Dedifferentiated amniotic fluid mesenchymal stem cell (primary cell): ENCODE results near the gene HNRNPR.
A peak's percentile ranks its signal among the peaks of the same experiment; 100 is the strongest.

Source experiments
- DNase-seq: peaks from one replicate; pipeline ENCODE4 v3.0.0-alpha.2; 2016; ENCODE audit errors: extremely low spot score

The HNRNPR gene

DNA sequence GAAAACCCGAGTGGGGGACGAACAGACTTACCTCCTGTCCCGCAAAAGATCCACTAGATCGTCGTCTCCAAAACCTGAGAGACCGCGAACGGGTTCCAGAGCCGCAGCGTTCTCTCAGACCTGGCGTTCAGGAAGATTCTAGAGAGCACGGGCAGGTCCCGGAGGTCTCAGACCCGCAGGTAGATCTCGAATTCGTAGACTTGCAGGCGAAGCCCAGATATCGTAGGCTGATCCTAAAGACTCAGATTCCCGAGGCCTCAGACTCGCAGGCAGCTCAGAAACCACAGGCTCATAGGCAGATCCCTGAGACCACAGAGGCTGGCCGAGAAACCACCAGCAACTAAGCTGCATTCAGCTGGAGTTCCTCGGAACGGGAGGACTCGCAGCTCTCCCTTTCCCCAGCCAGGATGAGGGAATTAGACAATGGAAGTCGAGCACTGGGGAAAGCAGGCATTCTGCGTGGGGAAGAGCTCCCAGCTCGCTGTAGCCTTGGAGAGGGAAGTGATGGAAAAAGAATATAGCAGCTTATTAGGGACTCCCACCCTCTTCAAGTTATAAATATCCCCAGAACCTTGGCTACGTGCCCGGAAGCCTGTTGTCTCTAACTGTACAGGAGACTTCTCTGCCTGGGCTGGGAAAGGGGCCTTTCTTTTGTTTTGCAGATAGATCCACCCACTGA is 25.4 kb upstream of the HNRNPR start, which contains the start of gene ZNF436:
Gene ZNF436 (minus strand): TSS at position 502 of the 679 bp plus-strand sequence. CDS start 1,831 bp downstream, outside the sequence.
- DNase-seq: peak; percentile 67

DNA sequence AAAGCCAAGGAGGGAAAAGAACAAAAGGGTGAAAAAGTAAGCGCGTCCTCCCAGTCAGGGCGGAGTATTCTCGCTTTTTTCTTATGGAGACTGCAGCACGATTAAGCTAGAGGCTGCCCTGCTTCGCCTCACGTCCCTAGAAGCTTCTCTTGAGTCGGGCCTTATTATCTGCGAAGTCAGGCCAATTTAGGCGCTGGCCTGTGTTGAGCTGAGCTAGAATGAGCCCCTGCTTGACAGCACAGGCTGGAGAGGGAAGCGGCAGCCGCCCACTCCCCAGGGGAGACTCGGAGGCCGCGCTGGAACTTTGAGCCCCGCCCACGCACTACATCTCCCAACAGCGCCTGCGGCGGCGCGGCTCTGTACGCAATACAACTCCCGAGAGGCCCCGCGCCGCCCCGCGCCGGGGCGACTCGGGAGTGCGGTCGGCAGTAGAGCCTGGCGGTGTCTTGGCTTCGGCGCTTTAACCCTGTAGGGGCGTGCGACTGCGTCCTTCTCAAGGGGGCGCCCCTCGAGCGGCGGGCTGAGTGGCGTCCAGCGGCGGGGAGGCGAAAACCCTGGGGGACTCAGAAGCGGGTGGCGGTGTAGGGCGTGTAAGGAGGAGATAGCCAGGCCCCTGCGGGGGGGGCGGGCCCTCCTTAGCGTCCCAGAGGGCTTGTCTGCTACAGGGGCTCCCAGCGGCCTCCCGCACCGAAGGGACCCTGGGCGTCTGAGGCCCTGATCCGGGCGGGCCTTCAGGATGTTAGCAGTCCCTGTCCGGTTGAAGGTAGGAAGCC is 24.7 kb upstream of the HNRNPR start:
- DNase-seq: peak; percentile 90

DNA sequence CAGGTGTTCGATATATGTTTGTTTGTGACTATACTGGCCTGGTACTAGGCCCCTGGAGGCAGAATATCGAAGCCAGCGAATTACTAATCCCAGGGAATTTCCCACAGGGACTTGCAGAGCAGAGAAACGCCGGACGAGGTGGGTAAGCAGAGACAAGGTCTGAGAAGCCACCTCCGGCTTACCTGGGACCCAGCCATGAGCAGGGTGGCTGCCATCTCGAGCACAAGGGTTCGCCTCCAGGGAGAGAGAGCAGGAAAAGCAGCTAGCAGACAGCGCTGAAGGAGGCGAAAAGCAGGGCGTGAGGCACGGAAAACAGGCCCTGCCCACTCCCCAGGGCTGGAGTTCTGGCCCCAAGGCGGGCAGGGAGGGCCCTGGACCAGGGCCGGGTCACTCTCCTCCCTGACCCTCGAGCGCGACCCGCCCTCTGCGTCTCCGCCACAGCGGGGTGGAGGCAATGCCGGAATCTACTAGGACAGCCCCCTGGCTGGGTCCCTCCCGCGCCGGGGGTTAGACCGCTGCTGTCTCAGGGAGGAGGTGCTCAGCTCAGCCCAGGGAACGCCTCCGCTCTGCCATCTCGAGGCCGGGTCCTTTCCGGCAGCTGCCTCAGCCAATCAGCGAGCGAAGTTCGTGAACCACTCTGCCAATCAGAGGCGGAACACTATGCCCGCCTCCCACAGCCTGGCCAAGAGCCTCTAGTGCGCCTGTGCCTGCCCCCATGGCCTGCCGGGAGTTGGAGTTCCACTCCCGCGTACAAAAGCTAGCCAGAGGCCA is 23.9 kb upstream of the HNRNPR start:
- DNase-seq: peak; percentile 99

DNA sequence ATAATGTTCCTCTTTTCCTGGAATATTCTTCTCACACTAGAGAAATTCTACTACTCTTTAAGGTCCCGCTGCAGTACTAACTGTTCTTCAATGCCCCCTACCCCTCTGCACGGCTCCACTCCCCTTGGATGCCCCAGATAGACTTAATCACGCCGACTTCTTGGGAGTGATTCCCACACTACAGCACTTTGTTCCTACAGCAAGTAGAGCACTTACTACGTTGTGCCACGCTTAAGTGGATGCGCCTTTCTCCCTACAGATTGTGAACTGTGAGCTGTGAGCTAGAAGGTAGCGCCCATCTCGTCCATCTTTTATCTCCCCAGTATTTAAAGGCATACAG is 23.3 kb upstream of the HNRNPR start:
- no peak for DNase-seq

DNA sequence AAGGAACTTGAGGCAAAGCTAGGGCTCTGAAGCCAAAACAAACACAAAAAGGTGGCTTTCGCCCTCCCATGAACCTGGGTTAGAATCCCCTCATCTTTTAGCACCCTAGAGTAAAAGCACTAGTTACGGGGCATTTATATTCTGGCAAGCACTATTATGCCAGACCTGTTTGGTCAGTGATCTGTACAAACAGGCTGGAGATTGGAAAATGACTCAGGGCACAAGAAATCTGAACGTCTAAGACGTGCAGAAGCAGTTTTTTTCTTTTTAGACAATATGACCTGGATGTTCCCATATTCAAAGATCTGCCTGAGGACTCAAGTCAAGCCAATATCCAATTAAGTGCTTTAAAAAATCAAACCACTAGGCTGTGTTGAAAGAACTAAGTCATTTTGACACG is 22.5 kb upstream of the HNRNPR start:
- no peak for DNase-seq

DNA sequence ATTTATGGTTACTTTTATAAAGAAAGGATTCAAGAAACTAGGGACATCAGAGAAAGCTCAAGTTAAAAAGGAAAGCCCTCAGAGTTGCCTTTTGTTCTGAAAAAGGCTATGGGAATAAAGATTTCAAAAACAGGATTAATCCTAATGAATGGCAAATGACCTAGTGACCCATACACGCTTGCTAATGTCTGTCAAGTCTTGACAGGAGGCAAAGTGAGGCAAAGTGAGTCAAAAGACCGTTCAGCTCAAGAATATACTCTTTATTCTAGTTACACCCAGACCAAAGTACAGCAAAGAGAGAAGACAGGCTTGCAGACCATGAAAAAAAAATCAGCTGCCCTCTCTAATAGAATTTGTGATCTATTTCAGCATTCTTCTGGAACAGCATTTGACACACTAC is 22.1 kb upstream of the HNRNPR start:
- no peak for DNase-seq

DNA sequence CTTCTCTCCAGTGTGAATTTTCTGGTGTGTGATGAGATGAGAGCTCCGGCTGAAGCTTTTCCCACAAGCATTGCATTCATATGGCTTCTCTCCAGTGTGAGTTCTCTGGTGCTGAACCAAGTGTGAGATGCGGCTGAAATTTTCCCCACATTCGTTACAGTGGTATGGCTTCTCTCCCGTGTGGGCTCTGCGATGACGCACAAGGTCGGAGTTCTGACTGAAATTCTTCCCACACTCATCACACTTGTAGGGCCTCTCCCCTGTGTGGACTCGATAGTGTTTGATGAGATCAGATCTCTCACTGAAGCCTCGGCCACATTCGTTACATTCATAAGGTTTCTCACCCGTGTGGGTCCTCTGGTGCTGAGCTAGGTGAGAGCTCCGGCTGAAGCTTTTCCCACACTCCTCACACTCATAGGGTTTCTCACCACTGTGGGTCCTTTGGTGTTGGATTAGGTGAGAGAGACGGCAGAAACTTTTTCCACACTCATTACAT is 18.2 kb upstream of the HNRNPR start:
- no peak for DNase-seq

DNA sequence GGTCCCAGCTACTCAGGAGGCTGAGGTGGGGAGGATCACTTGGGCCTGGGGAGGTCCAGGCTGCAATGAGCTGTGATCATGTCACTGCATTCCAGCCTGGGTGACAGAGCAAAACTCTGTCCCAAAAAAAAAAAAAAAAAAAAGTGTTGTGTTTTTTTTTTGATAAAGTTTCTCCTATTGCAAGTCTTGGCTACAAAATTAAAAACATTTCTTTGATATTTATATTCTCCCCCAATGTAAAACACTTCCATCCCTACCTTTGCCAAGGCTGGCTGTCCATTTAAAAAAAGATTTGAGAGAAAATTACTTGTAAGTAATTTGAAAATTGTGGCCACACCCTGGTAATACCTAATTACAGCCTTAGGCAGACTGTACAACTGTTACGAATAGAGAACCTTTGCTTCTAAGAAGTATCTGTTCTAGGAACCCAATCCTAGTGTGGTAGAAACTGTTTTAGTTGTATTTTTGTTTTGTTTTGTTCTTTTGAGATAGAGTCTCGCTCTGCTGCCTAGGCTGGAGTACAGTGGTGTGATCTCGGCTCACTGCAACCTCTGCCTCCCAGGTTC is 14.3 kb upstream of the HNRNPR start:
- no peak for DNase-seq

DNA sequence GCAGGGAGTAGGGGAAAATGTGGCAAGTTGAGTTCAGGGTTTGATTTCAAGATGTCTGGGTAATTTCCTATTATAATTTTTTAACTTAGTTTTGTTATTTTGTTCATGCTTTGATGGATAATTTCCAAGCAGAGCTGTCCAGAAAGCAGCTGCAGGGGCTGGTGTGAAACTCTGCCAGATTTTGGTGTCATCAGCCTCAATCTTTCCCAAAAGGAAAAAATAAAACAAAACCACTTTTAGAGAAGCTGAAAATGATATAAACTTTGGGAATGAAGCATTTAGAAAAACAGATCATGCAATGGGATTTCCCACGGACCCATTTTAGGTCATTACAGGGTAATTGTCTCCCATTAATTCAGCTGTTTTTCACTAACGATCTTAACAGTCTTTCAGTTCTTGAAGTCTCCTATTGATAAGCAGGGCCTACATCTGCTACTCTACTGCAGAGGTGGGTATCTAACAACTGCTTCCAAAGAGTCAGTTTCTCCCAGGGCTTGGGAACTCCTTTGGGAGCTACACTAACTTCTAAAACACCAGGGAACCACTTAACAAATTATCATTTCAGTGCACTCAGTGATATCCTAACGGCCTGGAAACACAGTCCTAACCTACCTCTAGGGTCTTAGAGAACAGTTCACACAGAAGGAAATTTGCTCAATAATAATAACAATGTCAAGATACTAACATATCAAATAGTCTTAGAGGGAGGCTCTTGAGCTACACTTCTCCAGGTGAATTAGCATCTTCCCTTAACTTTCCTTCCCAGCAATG is 13.2 kb upstream of the HNRNPR start:
- no peak for DNase-seq

DNA sequence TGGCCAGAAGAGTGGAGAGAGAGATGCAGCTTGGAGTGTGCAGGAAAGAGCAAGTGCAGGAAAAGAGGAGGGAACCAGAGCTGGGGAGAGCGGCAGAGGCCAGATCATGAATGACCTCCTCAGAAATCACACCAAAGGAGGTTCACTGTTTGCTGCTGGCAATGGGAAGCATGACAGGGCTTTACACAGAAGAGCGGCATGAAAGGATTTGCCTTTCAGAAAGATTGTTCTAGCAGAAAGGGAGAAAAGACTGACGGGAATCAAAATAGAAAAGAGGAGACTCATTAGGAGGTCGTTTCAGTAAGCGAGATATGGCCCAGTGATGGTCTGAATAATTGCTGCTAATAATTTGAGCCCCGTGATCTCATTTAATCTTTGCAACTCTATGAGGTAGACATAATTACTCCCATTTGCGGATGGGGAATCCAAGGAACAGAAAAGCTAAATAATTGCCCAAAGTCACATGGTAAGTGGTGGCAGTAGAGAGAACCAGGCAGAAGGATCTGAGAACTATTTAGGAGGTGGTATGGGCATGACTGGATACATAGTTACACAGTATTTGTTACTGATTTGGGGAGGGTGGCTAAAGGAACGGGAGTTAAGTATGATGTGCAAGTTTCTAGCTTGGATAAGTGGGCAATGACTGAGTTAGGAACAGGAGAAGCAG is 12.5 kb upstream of the HNRNPR start:
- DNase-seq: no peak

DNA sequence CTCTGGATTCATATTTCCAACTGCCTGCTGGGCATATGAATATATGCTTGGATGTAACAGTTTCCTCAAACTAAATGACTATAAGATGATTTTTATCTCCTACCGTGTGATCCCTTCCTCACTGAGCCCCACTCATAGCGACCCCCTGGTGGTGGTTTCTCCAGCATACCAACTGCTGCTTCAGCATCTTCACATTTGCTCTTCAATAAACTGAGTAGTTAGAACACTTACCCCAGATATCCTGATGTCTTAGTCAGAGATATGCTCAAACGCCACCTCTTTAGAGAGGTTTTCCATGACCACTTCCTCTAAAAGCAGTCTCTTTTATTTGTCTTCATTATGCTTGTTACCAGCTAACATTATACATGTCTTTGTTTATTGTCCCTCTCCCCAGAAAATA is 10.2 kb upstream of the HNRNPR start:
- DNase-seq: no peak

DNA sequence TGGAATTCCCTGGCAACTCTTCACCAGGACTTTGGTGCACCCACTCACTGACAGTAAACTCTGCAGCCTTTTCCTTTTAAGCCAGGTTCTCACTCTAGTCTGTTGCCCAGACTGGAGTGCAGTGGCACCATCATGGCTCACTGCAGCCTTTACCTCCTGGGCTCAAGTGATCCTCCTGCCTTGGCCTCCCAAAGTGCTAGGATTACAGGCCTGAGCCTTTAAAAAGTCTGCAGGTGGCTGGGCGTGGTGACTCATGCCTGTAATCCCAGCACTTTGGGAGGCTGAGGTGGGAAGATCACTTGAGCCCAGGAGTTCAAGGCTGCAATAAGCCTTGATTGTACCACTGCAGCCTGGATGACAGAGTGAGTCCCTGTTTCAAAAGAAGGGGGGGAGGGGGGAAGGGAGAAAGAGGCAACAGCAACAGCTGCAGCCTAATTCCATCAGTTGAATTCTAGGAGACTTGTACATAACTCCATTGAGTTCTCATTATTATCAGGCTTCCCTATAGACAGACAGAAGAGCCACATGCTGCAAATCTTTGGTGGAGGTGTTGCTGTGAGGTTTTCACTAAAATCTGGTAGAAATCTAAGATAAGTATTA is 8.1 kb upstream of the HNRNPR start:
- DNase-seq: no peak

DNA sequence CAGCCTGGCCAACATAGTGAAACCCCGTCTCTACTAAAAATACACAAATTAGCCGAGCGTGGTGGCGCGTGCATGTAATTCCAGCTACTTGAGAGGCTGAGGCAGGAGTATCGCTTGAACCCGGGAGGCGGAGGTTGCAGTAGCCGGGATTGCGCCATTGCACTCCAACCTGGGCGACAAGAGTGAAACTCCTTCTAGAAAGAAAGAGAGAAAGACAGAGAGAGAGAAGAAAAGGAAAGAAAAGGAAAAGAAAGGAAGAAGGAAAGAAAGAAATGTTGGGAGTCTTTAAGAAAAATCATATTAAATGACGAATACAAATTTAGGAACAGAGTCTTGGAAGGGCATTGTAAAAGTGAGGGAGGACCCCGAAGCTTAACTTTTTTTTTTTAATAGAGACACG is 1.8 kb upstream of the HNRNPR start:
- DNase-seq: no peak

DNA sequence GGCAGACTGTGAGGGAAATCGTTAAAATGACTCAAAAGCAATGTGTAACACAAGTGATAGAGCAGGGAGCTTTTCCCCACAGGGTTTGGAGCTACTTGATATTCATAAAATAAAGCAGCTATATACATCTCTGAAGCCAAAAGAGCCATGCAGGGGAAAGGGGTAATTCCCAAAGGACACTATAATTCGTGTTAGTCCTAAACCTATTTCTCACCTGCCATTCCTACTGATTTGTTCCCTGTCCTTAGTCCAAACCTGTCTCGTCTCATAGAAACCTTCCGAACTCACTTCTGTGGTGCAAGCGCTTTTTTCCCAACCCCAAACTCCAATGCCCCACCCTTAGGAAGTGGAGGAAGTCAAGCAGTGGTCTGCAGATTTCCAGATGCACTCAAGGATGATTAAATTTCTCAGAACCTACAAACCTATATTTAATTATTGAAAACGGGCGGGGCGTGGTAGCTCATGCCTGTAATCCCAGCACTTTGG is 946 bp upstream of the HNRNPR start:
- DNase-seq: no peak

DNA sequence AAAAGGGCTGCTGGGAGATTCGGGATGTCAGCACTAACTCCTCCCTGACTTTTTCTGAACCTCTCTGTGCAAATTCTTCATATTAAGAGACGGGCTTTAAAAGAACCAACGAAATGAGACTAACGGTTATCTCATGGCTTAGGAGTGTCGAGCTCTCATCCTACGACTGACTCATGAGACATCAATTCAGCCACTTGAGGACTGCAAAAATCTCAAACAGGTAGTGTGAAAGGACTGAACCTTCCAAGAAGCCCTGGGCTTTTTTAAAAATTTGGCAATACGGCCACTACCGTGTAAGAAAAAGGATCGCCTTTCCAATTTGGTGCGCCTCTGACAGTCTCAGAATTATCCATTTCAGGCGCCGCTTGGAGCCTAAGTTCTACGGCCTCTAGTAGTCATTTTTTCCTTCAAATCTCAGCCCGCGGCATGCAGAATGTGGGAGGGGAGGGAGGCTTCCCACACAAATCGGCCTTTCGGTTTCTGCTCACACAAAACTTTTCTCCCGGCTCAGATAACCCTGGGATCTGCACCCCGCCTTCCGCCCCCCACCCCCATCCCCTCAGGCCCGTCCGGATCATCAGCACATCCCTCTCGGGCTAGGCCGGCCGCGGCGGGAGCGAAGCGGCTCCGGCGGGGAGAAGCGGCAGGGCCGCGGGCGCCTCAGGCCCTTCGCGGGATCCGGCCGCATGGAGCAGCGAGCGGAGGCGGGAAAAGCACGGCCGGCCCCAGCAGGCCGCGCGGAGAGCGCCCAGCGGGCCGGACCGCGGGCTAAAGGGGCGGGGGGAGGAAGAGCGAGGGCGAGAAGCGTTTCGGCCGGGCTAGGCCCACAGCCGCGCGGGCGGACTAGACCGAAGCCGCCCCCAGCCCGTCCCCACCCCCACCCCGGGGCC is 618 bp downstream of the HNRNPR start:
- DNase-seq: peak; percentile 59

DNA sequence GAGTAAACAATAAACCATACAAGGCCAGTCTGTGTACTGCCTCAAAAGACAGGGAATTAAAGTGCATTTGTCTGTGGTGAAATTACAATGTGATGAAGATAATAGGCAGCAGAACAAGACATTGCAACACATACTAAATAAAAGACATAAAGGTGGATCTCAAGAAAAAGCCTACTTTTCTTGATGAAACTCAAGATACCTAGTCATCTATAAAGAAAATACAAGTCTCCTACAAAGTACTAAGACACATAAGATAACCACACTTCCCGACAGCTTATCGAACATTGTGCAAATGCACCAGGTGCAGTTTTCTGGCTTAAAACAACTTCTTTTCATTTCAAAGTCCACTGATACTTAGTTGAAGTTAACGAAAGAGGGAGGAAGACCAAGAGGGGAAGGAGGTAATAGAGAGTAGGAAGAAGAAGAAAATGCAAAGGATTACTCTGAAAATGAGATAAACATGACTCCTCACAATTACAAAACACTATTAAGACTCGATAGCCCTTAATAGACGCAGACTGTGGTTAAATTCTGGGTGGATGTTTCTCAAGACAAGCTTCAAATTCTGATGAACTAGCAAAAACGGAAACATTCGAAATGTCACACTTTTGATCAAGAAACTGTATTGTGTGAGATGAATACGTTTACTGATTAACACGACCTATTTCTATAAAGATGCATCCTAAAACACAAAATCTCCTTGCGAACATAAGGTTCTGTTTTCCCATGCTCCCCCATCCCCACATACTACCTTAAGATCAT is 2.0 kb downstream of the HNRNPR start:
- no peak for DNase-seq

DNA sequence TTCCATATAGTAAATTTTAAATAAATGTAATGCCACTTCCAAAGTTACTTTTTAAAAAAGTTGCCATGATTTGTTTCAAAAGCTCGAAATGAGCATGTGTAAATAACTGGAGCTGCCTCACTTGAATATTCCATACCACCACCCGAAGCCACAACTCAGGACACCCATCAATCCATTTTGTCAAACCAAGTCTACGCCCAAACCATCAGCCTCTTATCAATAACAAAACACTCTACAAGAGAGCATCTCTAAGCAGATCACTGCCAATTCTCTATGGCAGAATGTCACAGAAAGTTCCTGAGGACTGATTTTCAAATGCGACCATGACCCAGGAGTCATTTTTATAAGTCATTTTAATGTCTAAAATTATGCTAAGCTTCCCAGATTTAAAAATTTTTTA is 4.5 kb downstream of the HNRNPR start:
- DNase-seq: no peak

DNA sequence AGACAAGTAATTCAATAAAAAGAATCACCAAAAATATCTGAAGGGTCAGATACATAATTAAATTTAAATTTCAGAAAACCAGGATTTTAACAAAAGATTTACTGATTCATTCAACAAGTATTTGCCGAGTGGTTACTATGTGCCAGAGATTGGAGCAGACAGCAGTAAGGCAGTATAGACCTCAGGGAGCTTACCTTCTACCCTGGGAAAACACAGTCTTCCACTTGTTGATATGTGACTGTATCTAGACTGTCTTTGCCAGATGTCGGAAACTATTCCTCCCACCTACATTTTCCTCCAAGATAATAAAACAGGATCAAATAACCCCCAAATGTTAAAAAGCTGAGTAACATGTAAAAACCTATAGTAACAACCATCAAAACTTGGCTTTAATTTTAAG is 6.2 kb downstream of the HNRNPR start:
- DNase-seq: no peak

DNA sequence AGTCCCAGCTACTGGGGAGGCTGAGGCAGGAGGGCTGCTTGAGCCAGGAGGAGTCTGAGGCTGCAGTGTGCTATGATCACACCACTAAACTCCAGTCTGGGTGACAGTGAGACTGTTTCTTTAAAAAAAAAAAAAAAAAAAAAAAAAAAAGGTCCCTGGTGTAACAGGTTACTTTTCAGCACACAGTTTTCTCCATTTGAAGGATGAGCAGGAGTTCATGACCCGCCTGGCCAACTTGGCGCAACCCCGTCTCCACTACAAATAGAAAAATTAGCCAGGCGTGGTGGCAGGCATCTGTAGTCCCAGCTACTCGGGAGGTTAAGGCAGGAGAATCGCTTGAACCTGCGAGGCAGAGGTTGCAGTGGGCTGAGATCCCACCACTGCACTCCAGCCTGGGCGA is 12.4 kb downstream of the HNRNPR start:
- DNase-seq: no peak
